H1 (cell line): ENCODE data around the gene PDE4B. TPM values are rescaled to one million over a fixed set of nuclear protein-coding genes. Genes with fewer than 3 reads are reported as not detected.

Experiments
- CTCF ChIA-PET: fragments of 300-600 bp; sonication (Branson Sonifier 250); formaldehyde crosslinking; loops from one replicate; lab custom pipeline; 2021; ENCODE audit not compliant: partially characterized antibody; lab: Charles Lee
- POLR2A ChIA-PET: fragments of 300-600 bp; sonication (Branson Sonifier 250); formaldehyde crosslinking; loops from one replicate; lab custom pipeline; 2021; ENCODE audit warnings: inconsistent platforms; ENCODE audit not compliant: partially characterized antibody; lab: Charles Lee
- DNase-seq, 2 experiments: peaks; one replicate each; pipeline versions ENCODE4 v3.0.0 to v3.0.0-alpha.2; 2010 to 2022; ENCODE audit warnings: low spot score in 2 of 2, low read depth in 1 of 2, mixed read lengths in 1 of 2
- FAIRE-seq: peaks from 2 replicates; lab custom pipeline; 2011; peaks lifted over from hg19 to GRCh38; lab: Jason Lieb, UNC
- H2AFZ ChIP-seq: 2 replicates; pipeline ENCODE4 v1.8.1; 2012; ENCODE audit warnings: low read length, inconsistent platforms
- H2AK5ac ChIP-seq: 2 replicates; pipeline ENCODE4 v1.6.1; 2013; ENCODE audit warnings: low read depth, low read length
- H2BK120ac ChIP-seq: replicated peaks from 2 replicates; pipeline ENCODE3; 2013; ENCODE audit warnings: low read depth, low read length, inconsistent platforms
- H2BK12ac ChIP-seq: 2 replicates; pipeline ENCODE4 v1.6.1; 2013; ENCODE audit warnings: low read depth, low read length
- H2BK15ac ChIP-seq: 2 replicates; pipeline ENCODE4 v1.6.1; 2013; ENCODE audit warnings: low read length
- H2BK20ac ChIP-seq: 2 replicates; pipeline ENCODE4 v1.6.1; 2013; ENCODE audit warnings: low read length
- H2BK5ac ChIP-seq: 2 replicates; pipeline ENCODE4 v1.6.1; 2013; ENCODE audit warnings: low read depth, low read length
- H3K14ac ChIP-seq: 2 replicates; pipeline ENCODE4 v1.6.1; 2013; ENCODE audit warnings: inconsistent platforms; ENCODE audit not compliant: insufficient read length
- H3K18ac ChIP-seq: 2 replicates; pipeline ENCODE4 v1.6.1; 2013; ENCODE audit warnings: low read length; ENCODE audit errors: extremely low read depth
- H3K23ac ChIP-seq: 2 replicates; pipeline ENCODE4 v1.6.1; 2013; ENCODE audit warnings: inconsistent platforms; ENCODE audit not compliant: insufficient read length
- H3K23me2 ChIP-seq: 2 replicates; pipeline ENCODE4 v1.6.1; 2013; ENCODE audit warnings: low read depth, low read length
- H3K27ac ChIP-seq: 2 replicates; pipeline ENCODE4 v1.6.1; 2011; ENCODE audit warnings: low read depth, low read length, inconsistent platforms
- H3K27me3 ChIP-seq, 4 experiments: replicated peaks in 1 of 4; 1 replicate in 1 of 4; 2 replicates in 3 of 4; pipeline versions ENCODE4 v1.6.1 to v1.8.1; 2011 to 2013; ENCODE audit warnings: low read length in 3 of 4, mild to moderate bottlenecking in 3 of 4, inconsistent platforms in 2 of 4, mixed read lengths in 2 of 4, moderate library complexity in 1 of 4; ENCODE audit not compliant: control insufficient read depth in 3 of 4, insufficient read depth in 3 of 4; ENCODE audit errors: extremely low read depth in 1 of 4
- H3K36me3 ChIP-seq, 4 experiments: 2 replicates each; pipeline versions ENCODE4 v1.6.1 to v1.8.1; 2011 to 2013; ENCODE audit warnings: mild to moderate bottlenecking in 4 of 4, low read length in 3 of 4, moderate library complexity in 2 of 4, control low read depth in 1 of 4, inconsistent platforms in 1 of 4; ENCODE audit not compliant: insufficient read depth in 4 of 4, control insufficient read depth in 2 of 4
- H3K4ac ChIP-seq: replicated peaks from 2 replicates; pipeline ENCODE3; 2013; ENCODE audit warnings: low read length, low read depth, mixed read lengths, inconsistent platforms; ENCODE audit not compliant: insufficient read length
- H3K4me1 ChIP-seq, 4 experiments: replicated peaks in 1 of 4; 1 replicate in 1 of 4; 2 replicates in 3 of 4; pipeline versions ENCODE4 v1.6.1 to v1.8.1; 2011 to 2013; ENCODE audit warnings: low read length in 3 of 4, inconsistent platforms in 2 of 4, mixed read lengths in 1 of 4; ENCODE audit not compliant: insufficient read depth in 4 of 4, control insufficient read depth in 3 of 4
- H3K4me2 ChIP-seq, 2 experiments: 2 replicates each; pipeline versions ENCODE4 v1.6.1 to v1.8.1; 2011 to 2013; ENCODE audit warnings: low read depth in 2 of 2, low read length in 2 of 2, control low read depth in 1 of 2, inconsistent platforms in 1 of 2, mild to moderate bottlenecking in 1 of 2; ENCODE audit not compliant: insufficient read depth in 1 of 2
- H3K4me3 ChIP-seq, 4 experiments: fragments of 200-600, 300-600 bp in 1 of 4; sonication (generic), shearing (Covaris generic), sonication (Bioruptor Twin) in 1 of 4; 2 replicates each; pipeline versions ENCODE4 v1.5.1 to v1.8.1; 2011 to 2016; ENCODE audit warnings: low read length in 4 of 4, low read depth in 3 of 4, control low read depth in 2 of 4, inconsistent platforms in 2 of 4, mild to moderate bottlenecking in 2 of 4, mixed read lengths in 1 of 4, moderate library complexity in 1 of 4; ENCODE audit not compliant: insufficient read depth in 2 of 4; ENCODE audit errors: extremely low read depth in 1 of 4
- H3K56ac ChIP-seq: replicated peaks from 2 replicates; pipeline ENCODE3; 2013; ENCODE audit warnings: low read depth, mild to moderate bottlenecking, mixed read lengths, low read length, inconsistent platforms; ENCODE audit not compliant: insufficient read length
- H3K79me1 ChIP-seq: 2 replicates; pipeline ENCODE4 v1.6.1; 2013; ENCODE audit warnings: low read depth, low read length, control low read depth
- H3K79me2 ChIP-seq, 2 experiments: 2 replicates each; pipeline versions ENCODE4 v1.6.1 to v1.8.1; 2012 to 2013; ENCODE audit warnings: low read length in 2 of 2, mild to moderate bottlenecking in 2 of 2, inconsistent platforms in 1 of 2; ENCODE audit not compliant: insufficient read depth in 2 of 2, control insufficient read depth in 1 of 2
- H3K9ac ChIP-seq, 4 experiments: replicated peaks in 1 of 4; 1 replicate in 1 of 4; 2 replicates in 3 of 4; pipeline versions ENCODE4 v1.6.1 to v1.8.1; 2011 to 2013; ENCODE audit warnings: low read depth in 3 of 4, low read length in 3 of 4, control low read depth in 2 of 4, mild to moderate bottlenecking in 2 of 4, moderate library complexity in 2 of 4, inconsistent platforms in 1 of 4; ENCODE audit errors: extremely low read depth in 1 of 4
- H3K9me3 ChIP-seq, 2 experiments: 2 replicates each; pipeline versions ENCODE4 v1.6.1 to v1.8.1; 2012 to 2013; ENCODE audit warnings: mild to moderate bottlenecking in 2 of 2, moderate library complexity in 2 of 2, control low read depth in 1 of 2, inconsistent platforms in 1 of 2, low read depth in 1 of 2, low read length in 1 of 2, mixed read lengths in 1 of 2; ENCODE audit not compliant: insufficient read depth in 2 of 2
- H4K20me1 ChIP-seq, 2 experiments: replicated peaks in 1 of 2; 2 replicates each; pipeline versions ENCODE3 to v1.8.1; 2011 to 2013; ENCODE audit warnings: inconsistent platforms in 2 of 2, low read length in 2 of 2, mild to moderate bottlenecking in 1 of 2; ENCODE audit not compliant: insufficient read depth in 2 of 2, control insufficient read depth in 1 of 2
- H4K5ac ChIP-seq: 2 replicates; pipeline ENCODE4 v1.6.1; 2013; ENCODE audit warnings: low read length, low read depth, mixed read lengths, inconsistent platforms; ENCODE audit not compliant: insufficient read length
- H4K8ac ChIP-seq: 2 replicates; pipeline ENCODE4 v1.8.0; 2013; ENCODE audit warnings: mild to moderate bottlenecking, moderate library complexity, low read length, inconsistent platforms; ENCODE audit not compliant: insufficient read depth; ENCODE audit errors: extremely low read depth
- H4K91ac ChIP-seq: replicated peaks from 2 replicates; pipeline ENCODE3; 2013; ENCODE audit warnings: low read length, mixed read lengths, inconsistent platforms; ENCODE audit not compliant: insufficient read length
- ASH2L ChIP-seq: fragments of 200-600, 300-600 bp; sonication (generic); IDR thresholded peaks from one replicate; pipeline ENCODE4 v1.7.1; 2017; ENCODE audit warnings: low read length
- BACH1 ChIP-seq: IDR thresholded peaks from 2 replicates; pipeline ENCODE4 v1.6.1; 2012; ENCODE audit warnings: low read length, improper control_type of control experiment
- CBX5 ChIP-seq: fragments of 300-800, 300-1000 bp; sonication (generic); IDR thresholded peaks from 2 replicates; pipeline ENCODE4 v1.7.1; 2016; ENCODE audit warnings: antibody characterized with exemption, low read length, low read depth
- CHD2 ChIP-seq: IDR thresholded peaks from 2 replicates; pipeline ENCODE4 v1.6.1; 2012; ENCODE audit warnings: low read length, improper control_type of control experiment
- EGR1 ChIP-seq: IDR thresholded peaks from 2 replicates; pipeline ENCODE4 v1.6.1; 2011; ENCODE audit warnings: low read depth, low read length, borderline replicate concordance
- KDM5A ChIP-seq: fragments of 200-600 bp; IDR thresholded peaks from 2 replicates; pipeline ENCODE4 v1.7.1; 2012; ENCODE audit warnings: mild to moderate bottlenecking, low read length, inconsistent platforms, mixed read lengths
- NRF1 ChIP-seq: IDR thresholded peaks from 2 replicates; pipeline ENCODE4 v1.6.1; 2011; ENCODE audit warnings: mild to moderate bottlenecking, low read depth, low read length, improper control_type of control experiment
- RNF2 ChIP-seq: fragments of 200-900, 300-1000 bp; sonication (generic); IDR thresholded peaks from 2 replicates; pipeline ENCODE4 v1.7.1; 2016; ENCODE audit warnings: borderline replicate concordance, low read depth, mild to moderate bottlenecking, antibody characterized with exemption, low read length; ENCODE audit not compliant: poor library complexity, severe bottlenecking; ENCODE audit errors: missing control alignments
- SP1 ChIP-seq: IDR thresholded peaks from 2 replicates; pipeline ENCODE4 v1.6.1; 2011; ENCODE audit warnings: low read depth, low read length
- SP2 ChIP-seq: IDR thresholded peaks from 2 replicates; pipeline ENCODE4 v1.6.1; 2012; ENCODE audit warnings: mild to moderate bottlenecking, low read length, inconsistent platforms
- TAF1 ChIP-seq: IDR thresholded peaks from 2 replicates; pipeline ENCODE4 v1.6.1; 2011; ENCODE audit warnings: mild to moderate bottlenecking, low read depth, low read length
- TBP ChIP-seq: IDR thresholded peaks from 2 replicates; pipeline ENCODE4 v1.6.1; 2011; ENCODE audit warnings: low read depth, low read length, improper control_type of control experiment
- ZNF274 ChIP-seq: IDR thresholded peaks from 2 replicates; pipeline ENCODE4 v1.7.0; 2012; ENCODE audit warnings: low read length, borderline replicate concordance; ENCODE audit errors: extremely low read depth
- WGBS, 2 experiments: shearing (Covaris generic) in 1 of 2; methylation state at CpG; one replicate each; pipeline versions ENCODE4 v1.1.6 to v1.1.7; 2013 to 2015; ENCODE audit warnings: low lambda C conversion rate in 2 of 2, mixed read lengths in 2 of 2, inconsistent platforms in 1 of 2, low coverage in 1 of 2, missing lambda C conversion rate in 1 of 2; ENCODE audit not compliant: insufficient replicate concordance in 2 of 2, insufficient coverage in 1 of 2, insufficient read length in 1 of 2; ENCODE audit errors: extremely low coverage in 1 of 2, missing lambda C conversion rate in 1 of 2; 5-methylcytosine and 5-hydroxymethylcytosine counted together
- polyA plus RNA-seq, 7 experiments: library from polyadenylated mRNA; depleted of rRNA in 3 of 7; stranded (reverse) in 5 of 7; unstranded in 2 of 7; fragments of >200 nt in 5 of 7; fragments of 200-250 nt in 2 of 7; gene quantifications; 1 replicate in 5 of 7; 2 replicates in 1 of 7; 4 replicates in 1 of 7; pipeline versions ENCODE4 v1.2.1 to v1.2.3, GENCODE V29; 2011 to 2013; ENCODE audit warnings: missing spikeins in 2 of 7, mixed read lengths in 2 of 7
- total RNA-seq: library from RNA; stranded (reverse); fragmentation: NEBNext Ultra II Directional; extraction: Animal tissue kit (Norgen Biotek cat#: 25700); gene quantifications from 2 replicates; pipeline ENCODE4 v1.2.1, GENCODE V29; 2021

The PDE4B gene
- total and polyA plus RNA-seq, 2 of the 8 experiments (the other 6 are each of a cell fraction or from before 2014, with no cell fraction given): 5.0 to 15.1 TPM

DNA sequence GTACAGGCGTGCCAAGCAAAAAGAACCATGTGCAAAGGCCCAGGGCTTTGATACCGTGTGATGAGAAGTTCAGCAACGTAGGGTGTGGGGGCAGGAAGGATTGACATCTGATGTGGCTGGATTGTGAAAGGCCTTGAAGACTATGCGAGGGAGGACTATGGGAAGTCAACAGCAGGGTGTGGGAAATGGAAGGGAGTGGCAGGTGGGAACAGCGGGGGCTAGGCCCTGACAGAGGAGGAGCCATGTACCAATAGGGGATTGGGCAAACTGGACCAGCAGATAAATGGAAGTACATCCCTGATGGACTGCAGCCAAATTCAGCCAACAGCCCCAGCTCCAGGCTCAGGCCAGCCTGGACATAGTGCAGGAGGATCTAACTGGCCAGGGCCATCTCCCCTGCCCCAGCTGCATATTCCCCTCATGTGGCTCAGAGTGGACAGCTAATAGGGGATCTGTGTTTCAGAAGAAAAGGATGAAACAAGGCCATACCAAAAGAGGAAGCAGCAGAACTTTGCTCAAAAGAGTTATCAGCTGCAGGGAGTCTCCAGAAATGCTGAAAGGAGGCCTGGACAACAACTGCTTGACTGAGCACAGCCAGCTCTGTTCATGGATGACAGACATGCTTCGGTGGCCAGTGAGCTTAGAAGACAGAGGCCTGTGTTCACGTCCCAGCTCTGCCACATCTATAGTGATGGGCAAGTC is 601.0 kb downstream of the PDE4B start:
- no peak overlapping the region for H4K5ac ChIP-seq
- H3K4ac ChIP-seq: no peak overlapping the region
- H2BK5ac ChIP-seq: no peak overlapping the region
- H3K56ac ChIP-seq: no peak overlapping the region
- no peak overlapping the region for H3K4me2 ChIP-seq
- no peak overlapping the region; the same call in 1 of the 2 replicates for H4K8ac ChIP-seq
- H2BK12ac ChIP-seq: no peak overlapping the region
- no peak overlapping the region for H3K14ac ChIP-seq
- H3K27ac ChIP-seq: no peak overlapping the region
- H3K4me3 ChIP-seq: no peak overlapping the region
- CTCF ChIA-PET: no interaction called here
- peaks cover 0 to 2% (median 0%) of the 10 kb centered on the region in 4 experiments; a peak in 2 of 7 replicates for H3K27me3 ChIP-seq
- H3K9ac ChIP-seq: no peak overlapping the region
- H3K23ac ChIP-seq: no peak overlapping the region
- H4K20me1 ChIP-seq: no peaks in the 10 kb centered on the region
- H2BK120ac ChIP-seq: no peak overlapping the region
- 0 out of 2 replicates have a peak overlapping the region, but pooled peaks have one; percentile 21 for H2BK15ac ChIP-seq
- POLR2A ChIA-PET: no interaction called here
- no peaks in the 10 kb centered on the region for H3K9me3 ChIP-seq
- no peaks in the 10 kb centered on the region for H3K4me1 ChIP-seq
- H2AFZ ChIP-seq: no peak overlapping the region
- H3K36me3 ChIP-seq: no peaks in the 10 kb centered on the region
- no peak overlapping the region; the same call in 1 of the 2 replicates for H2AK5ac ChIP-seq
- H3K18ac ChIP-seq: no peak overlapping the region
- FAIRE-seq (no peak), DNase-seq (no peak)
- H2BK20ac ChIP-seq: no peak overlapping the region
- TF ChIP-seq EGR1 (no peak), NRF1 (no peak), RNF2 (no peak), BACH1 (no peak), TBP (no peak), SP2 (no peak), TAF1 (no peak), KDM5A (no peak), ZNF274 (no peak), ASH2L (no peak), SP1 (no peak), CHD2 (no peak), CBX5 (no peak)
- no peak overlapping the region for H4K91ac ChIP-seq
- no peaks in the 10 kb centered on the region for H3K79me1 ChIP-seq
- H3K79me2 ChIP-seq: no peaks in the 10 kb centered on the region
- H3K23me2 ChIP-seq: no peaks in the 10 kb centered on the region
- WGBS, 2 experiments: 88% methylated on average over 7 of the region's 7 CpGs; no CpG with 5 or more reads in 1 of the 2 experiments
